DND-41 (cell line): Measurements from ENCODE around the gene ATR.
"Not testable (repeated sequence)": the region's sequence is repeated elsewhere in the genome, so short reads cannot be mapped to it uniquely, and the experiment has no call there.

Experiments
- EZH2 ChIP-seq: IDR thresholded peaks from 3 replicates; pipeline ENCODE4 v1.6.1; 2012; ENCODE audit warnings: borderline replicate concordance, low read depth, mild to moderate bottlenecking, moderate library complexity, low read length, inconsistent platforms; ENCODE audit not compliant: severe bottlenecking
- TF ChIP-seq, protein P1 (sequence below): IDR thresholded peaks from 2 replicates; pipeline ENCODE4 v1.5.1; 2012; ENCODE audit warnings: borderline replicate concordance, low read length, moderate library complexity, mild to moderate bottlenecking; ENCODE audit not compliant: poor library complexity, severe bottlenecking; ENCODE audit errors: extremely low read depth

DNA sequence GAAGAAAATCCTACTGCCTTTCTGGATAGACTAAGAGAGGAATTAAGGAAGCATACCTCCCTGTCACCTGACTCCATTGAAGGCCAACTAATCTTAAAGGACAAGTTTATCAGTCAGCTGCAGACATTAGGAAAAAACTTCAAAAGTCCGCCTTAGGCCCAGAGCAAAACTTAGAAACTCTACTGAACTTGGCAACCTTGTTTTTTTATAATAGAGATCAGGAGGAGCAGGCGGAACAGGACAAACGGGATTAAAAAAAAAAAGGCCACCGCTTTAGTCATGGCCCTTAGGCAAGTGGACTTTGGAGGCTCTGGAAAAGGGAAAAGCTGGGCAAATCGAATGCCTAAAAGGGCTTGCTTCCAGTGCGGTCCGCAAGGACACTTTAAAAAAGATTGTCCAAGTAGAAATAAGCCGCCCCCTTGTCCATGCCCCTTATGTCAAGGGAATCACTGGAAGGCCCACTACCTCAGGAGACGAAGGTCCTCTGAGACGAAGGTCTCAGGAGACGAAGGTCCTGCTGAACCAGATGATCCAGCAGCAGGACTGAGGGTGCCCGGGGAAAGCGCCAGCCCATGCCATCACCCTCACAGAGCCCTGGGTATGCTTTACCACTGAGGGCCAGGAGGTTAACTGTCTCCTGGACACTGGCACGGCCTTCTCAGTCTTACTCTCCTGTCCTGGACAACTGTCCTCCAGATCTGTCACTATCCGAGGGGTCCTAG lies 138.9 kb downstream of the ATR start:
- TF ChIP-seq, protein P1, sequence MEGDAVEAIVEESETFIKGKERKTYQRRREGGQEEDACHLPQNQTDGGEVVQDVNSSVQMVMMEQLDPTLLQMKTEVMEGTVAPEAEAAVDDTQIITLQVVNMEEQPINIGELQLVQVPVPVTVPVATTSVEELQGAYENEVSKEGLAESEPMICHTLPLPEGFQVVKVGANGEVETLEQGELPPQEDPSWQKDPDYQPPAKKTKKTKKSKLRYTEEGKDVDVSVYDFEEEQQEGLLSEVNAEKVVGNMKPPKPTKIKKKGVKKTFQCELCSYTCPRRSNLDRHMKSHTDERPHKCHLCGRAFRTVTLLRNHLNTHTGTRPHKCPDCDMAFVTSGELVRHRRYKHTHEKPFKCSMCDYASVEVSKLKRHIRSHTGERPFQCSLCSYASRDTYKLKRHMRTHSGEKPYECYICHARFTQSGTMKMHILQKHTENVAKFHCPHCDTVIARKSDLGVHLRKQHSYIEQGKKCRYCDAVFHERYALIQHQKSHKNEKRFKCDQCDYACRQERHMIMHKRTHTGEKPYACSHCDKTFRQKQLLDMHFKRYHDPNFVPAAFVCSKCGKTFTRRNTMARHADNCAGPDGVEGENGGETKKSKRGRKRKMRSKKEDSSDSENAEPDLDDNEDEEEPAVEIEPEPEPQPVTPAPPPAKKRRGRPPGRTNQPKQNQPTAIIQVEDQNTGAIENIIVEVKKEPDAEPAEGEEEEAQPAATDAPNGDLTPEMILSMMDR = not testable (repeated sequence)
- TF ChIP-seq EZH2 = not testable (repeated sequence)
